Vagina (tissue), 2 donors: ENCODE results near the gene LPCAT1.

ENCODE experiments used
- CTCF ChIP-seq, 3 experiments: fragments of 450-650 bp in 2 of 3; fragments of 200-600 bp in 1 of 3; sonication (generic) in 1 of 3; IDR thresholded peaks; one replicate each; pipeline ENCODE4 v1.5.1; 2017 to 2019; ENCODE audit warnings: antibody characterized with exemption in 3 of 3, mild to moderate bottlenecking in 2 of 3, moderate library complexity in 2 of 3
- POLR2A ChIP-seq, 2 donors: fragments of 450-650 bp; IDR thresholded peaks; one replicate each; pipeline ENCODE4 v1.6.1; 2017; ENCODE audit warnings: antibody characterized with exemption in 2 of 2, mild to moderate bottlenecking in 2 of 2, moderate library complexity in 2 of 2

- TF ChIP-seq CTCF (IDR thresholded peaks at IDR 0.05): no peak
- TF ChIP-seq POLR2A (IDR thresholded peaks at IDR 0.05): no peak
Observed at GRCh38 chr5:1437226-1437829, 86.4 kb downstream of the LPCAT1 start.
